Fibroblast of pulmonary artery (primary cell): ENCODE data around the gene PTH.

Experiments used
- DNase-seq: peaks from one replicate; pipeline ENCODE4 v3.0.0-alpha.2; 2010; ENCODE audit warnings: low read depth
- H3K4me3 ChIP-seq: replicated peaks from 2 replicates; pipeline ENCODE4 v1.5.1; 2011; ENCODE audit warnings: low read depth, mild to moderate bottlenecking, control low read depth, low read length, moderate library complexity
- TF ChIP-seq, protein P1 (sequence below): IDR thresholded peaks from 2 replicates; pipeline ENCODE4 v1.5.1; 2011; ENCODE audit warnings: mild to moderate bottlenecking, control low read depth, low read length, inconsistent platforms; ENCODE audit errors: missing control alignments

Gene PTH

DNA sequence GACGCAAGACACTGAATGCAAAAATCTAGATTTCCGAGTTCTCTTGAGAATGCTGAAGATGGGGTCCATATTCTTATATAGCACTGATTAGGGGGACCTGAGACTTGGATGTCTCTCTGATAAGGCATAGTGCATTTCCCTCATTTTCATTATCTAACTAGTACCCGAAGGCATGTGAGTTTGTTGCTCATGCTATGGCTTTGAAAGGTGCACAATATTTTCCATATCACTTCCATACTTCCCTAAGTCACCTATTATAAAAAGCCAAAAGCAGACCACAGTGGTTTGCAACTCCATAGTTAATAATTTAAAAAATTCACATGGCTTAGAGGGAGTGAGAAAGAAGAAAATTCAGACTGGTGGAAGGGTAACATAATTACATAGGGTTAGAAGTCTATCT lies 34.5 kb downstream of the PTH start:
- no peak overlapping the region for H3K4me3 ChIP-seq
- TF ChIP-seq, protein P1, sequence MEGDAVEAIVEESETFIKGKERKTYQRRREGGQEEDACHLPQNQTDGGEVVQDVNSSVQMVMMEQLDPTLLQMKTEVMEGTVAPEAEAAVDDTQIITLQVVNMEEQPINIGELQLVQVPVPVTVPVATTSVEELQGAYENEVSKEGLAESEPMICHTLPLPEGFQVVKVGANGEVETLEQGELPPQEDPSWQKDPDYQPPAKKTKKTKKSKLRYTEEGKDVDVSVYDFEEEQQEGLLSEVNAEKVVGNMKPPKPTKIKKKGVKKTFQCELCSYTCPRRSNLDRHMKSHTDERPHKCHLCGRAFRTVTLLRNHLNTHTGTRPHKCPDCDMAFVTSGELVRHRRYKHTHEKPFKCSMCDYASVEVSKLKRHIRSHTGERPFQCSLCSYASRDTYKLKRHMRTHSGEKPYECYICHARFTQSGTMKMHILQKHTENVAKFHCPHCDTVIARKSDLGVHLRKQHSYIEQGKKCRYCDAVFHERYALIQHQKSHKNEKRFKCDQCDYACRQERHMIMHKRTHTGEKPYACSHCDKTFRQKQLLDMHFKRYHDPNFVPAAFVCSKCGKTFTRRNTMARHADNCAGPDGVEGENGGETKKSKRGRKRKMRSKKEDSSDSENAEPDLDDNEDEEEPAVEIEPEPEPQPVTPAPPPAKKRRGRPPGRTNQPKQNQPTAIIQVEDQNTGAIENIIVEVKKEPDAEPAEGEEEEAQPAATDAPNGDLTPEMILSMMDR: no peak
- no peak for DNase-seq

DNA sequence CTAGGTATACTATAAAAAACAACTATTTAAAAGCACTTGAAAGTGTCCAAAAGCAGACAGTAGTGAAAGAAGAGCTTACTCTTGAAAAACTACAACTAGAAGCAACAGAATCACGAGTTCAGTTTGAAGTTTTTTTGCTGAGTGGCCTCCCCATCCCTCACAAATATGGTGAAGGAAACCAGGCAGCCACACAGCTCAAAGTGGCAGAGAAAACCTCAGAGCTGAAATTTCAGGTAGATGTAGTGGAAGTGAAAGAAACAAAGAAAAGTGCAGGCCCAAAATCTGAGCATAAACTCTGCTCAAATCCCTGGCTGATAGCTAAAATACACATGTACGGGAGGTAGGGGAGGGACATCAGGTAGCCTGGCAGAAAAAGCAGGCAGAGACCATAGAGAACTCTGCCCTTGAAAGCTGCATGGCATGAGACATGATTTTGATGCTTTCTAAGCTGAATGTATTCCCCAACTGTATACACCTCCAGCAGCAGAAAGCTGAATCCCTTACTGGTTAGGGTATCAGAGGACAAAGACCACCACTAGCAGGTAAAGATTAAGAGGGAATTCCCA lies 44.9 kb downstream of the PTH start:
- H3K4me3 ChIP-seq: no peak overlapping the region
- TF ChIP-seq, protein P1: no peak
- no peak for DNase-seq

DNA sequence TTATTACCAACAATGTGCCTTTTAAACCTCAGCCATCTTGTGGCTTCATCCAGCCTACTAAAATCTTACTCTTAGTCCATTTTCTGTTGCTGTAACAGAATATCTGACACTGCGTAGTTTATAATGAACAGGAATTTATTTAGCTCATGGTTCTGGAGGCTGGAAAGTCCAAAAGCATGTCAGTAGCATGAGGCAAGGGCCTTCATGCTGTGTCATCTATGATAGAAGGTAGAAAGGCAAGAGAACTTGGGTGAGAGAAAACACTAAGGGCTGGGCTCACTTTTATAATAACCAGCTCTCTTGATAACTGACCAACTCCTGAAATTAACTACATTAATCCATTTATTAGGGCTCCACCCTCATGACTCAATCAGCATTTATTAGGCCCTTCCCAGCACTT lies 46.3 kb downstream of the PTH start:
- no peak for DNase-seq
- TF ChIP-seq, protein P1: no peak
- no peak overlapping the region for H3K4me3 ChIP-seq

DNA sequence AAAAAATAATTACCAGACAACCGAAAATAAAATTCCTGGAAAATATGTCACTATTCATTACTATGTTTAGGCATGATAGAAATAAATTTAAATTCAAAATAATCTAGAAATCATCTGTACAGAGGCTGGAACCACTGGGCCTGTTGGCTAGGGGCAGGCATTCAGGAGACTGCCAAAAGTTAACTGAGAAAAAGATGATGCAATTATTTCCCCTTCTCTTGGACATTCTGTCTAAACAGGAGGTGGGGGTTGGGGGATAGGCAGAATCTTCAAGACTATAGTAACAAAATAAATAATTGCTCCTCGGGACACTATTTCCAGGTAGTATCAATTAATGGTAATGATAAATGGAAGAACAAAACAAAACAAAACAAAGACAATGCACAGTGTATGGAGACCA lies 46.9 kb downstream of the PTH start:
- TF ChIP-seq, protein P1: no peak
- peak; percentile 83 for DNase-seq
- no peak overlapping the region for H3K4me3 ChIP-seq

DNA sequence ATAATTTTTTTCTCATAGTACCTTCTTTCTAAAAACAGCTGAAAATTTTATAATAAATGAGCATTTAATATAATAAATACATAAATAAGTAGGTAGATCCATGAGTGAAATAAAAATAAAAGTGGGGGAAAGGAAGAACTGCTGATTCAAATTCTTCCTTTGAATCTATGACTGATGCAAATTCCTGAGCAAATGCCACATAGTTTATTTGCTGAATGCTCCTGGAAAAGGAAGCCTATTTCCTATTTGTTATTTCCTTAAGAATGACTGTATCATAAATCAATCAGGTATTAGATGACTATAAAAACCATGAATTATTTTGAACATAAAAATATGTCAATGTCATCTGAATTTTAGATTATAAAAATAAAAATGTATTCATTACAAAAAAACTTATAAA lies 49.4 kb downstream of the PTH start:
- TF ChIP-seq, protein P1: no peak
- H3K4me3 ChIP-seq: no peak overlapping the region
- DNase-seq: peak; percentile 48

DNA sequence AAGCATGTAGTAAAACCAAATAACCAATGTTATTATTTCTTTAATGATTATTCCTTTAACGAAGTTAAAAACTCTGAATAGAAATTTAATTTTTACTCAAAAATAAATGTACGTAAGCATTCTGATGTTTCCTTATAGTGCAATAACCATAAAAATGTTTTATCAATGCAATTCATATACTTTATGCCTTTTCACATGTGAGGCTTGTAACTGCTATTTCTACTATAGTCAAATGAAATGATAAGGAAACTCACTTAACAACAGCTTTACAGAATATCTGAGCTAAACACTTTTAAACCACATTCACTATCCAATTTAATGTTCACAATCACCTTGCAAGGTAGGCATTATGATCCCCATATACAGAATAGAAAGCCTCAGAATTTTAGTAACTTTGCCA lies 50.2 kb downstream of the PTH start:
- no peak overlapping the region for H3K4me3 ChIP-seq
- no peak for DNase-seq
- TF ChIP-seq, protein P1: no peak
